ENCODE measurements around the gene ESYT3.

The ESYT3 gene

DNA sequence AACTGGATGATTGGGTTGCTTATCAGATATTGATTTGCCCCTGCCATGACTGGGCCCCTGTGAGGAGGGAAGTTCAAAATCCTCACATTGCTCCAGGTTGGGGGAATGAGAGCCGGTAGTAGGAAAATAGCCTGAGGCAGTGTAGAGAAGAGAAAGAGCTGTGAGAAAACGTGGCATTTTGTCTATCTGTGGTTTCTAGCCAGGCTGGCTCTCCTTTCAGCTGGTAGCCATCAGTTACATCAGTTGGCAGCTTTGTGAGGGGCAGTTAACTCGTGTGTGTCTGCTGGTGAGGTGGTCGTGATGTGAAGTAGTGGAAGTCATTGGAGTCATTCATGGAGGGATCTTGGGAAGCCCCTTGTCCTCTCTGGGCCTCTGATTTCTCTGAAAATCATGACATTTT lies 5.2 kb downstream of the ESYT3 start:
- TF ChIP-seq, protein P1, sequence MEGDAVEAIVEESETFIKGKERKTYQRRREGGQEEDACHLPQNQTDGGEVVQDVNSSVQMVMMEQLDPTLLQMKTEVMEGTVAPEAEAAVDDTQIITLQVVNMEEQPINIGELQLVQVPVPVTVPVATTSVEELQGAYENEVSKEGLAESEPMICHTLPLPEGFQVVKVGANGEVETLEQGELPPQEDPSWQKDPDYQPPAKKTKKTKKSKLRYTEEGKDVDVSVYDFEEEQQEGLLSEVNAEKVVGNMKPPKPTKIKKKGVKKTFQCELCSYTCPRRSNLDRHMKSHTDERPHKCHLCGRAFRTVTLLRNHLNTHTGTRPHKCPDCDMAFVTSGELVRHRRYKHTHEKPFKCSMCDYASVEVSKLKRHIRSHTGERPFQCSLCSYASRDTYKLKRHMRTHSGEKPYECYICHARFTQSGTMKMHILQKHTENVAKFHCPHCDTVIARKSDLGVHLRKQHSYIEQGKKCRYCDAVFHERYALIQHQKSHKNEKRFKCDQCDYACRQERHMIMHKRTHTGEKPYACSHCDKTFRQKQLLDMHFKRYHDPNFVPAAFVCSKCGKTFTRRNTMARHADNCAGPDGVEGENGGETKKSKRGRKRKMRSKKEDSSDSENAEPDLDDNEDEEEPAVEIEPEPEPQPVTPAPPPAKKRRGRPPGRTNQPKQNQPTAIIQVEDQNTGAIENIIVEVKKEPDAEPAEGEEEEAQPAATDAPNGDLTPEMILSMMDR (IDR thresholded peaks at IDR 0.05; ENCODE audit: extremely low read depth, missing control alignments), result no peak
- no peak for DNase-seq (ENCODE audit: low spot score)

- no peak for DNase-seq (ENCODE audit: low spot score)
- TF ChIP-seq, protein P1 (IDR thresholded peaks at IDR 0.05; ENCODE audit: extremely low read depth, missing control alignments), result no peak
Measured at GRCh38 chr3:138440121-138440521, 5.7 kb downstream of the ESYT3 start.

DNA sequence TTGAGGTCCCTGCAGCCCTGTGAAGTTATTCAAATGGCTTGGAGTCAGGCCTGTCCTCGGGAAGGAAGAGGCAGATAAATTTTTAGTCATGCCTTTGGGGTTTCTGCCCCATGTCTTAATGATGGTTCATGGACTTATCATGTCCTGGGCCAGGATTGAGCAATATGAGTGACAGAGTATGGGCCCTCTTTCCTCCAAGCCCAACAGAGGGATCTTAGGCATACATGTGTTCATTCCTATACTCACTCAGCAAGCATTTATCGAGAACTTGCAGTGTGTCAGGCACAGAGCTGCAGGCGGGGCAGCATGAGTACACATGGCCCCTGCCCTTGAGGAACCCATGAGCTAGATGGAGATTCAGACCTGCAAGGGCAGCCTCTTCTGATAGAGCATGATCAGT lies 6.2 kb downstream of the ESYT3 start:
- TF ChIP-seq, protein P1 (IDR thresholded peaks at IDR 0.05; ENCODE audit: extremely low read depth, missing control alignments), result no peak
- no peak for DNase-seq (ENCODE audit: low spot score)

GRCh38 chr3:138441256-138441655 lies 6.8 kb downstream of the ESYT3 start:
- TF ChIP-seq, protein P1 (IDR thresholded peaks at IDR 0.05; ENCODE audit: extremely low read depth, missing control alignments), result no peak

GRCh38 chr3:138441742-138442141 lies 7.3 kb downstream of the ESYT3 start:
- TF ChIP-seq, protein P1 (IDR thresholded peaks at IDR 0.05; ENCODE audit: extremely low read depth, missing control alignments), result no peak
- DNase-seq (ENCODE audit: low spot score), result no peak

More at GRCh38 chr3:138441256-138441655, 6.8 kb downstream of the ESYT3 start:
- DNase-seq (ENCODE audit: low spot score), result no peak

DNA sequence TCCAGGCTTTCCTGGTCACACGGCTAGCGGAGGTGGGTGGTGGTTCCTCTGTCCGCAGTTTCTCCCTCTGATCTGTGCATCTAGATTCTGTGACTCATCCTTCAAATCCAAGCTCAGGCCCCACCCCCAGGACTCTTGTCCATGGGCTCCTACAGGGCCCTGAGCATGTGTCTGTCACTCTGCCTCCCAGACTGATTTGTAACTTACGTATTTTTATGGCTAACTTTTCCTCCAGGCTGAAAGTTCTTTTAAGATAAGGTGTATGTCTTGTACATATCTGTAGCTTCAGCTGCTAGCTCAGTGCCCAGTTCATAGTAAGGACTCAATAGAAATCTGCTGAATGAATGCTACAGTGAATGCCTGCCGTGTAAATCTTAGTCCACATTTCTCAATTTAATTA lies 8.0 kb downstream of the ESYT3 start:
- no peak for DNase-seq (ENCODE audit: low spot score)
- TF ChIP-seq, protein P1 (IDR thresholded peaks at IDR 0.05; ENCODE audit: extremely low read depth, missing control alignments), result no peak

GRCh38 chr3:138443091-138443490 lies 8.7 kb downstream of the ESYT3 start:
- TF ChIP-seq, protein P1 (IDR thresholded peaks at IDR 0.05; ENCODE audit: extremely low read depth, missing control alignments), result no peak
- no peak for DNase-seq (ENCODE audit: low spot score)

Data from GM20000 (cell line).